Superior temporal gyrus (tissue), 1 donor: ENCODE results near the gene WDFY2.

Experiments
- DNase-seq: peaks from one replicate; pipeline ENCODE4 v3.0.0-alpha.2; 2016; ENCODE audit errors: extremely low spot score

Gene WDFY2

DNA sequence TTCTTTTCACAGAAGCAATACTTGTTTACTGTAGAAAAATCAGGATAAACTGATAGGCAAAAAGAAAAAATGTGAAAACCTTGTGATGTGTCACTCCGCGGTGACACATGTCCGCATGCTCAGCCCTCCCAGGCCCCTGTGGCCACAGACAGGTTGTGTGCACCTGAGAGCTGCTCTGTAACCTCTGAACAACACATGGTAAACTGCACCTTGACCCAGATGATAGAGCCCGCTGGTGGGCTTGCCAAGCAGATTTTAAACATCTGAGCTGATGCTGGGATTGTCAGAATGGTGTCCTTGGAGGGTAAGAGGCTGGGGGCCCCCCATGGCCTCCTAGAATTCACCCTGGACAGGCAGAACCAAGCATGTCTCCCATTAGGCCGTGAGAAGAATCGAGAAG is 185.9 kb downstream of the WDFY2 start:
- DNase-seq = no peak

DNA sequence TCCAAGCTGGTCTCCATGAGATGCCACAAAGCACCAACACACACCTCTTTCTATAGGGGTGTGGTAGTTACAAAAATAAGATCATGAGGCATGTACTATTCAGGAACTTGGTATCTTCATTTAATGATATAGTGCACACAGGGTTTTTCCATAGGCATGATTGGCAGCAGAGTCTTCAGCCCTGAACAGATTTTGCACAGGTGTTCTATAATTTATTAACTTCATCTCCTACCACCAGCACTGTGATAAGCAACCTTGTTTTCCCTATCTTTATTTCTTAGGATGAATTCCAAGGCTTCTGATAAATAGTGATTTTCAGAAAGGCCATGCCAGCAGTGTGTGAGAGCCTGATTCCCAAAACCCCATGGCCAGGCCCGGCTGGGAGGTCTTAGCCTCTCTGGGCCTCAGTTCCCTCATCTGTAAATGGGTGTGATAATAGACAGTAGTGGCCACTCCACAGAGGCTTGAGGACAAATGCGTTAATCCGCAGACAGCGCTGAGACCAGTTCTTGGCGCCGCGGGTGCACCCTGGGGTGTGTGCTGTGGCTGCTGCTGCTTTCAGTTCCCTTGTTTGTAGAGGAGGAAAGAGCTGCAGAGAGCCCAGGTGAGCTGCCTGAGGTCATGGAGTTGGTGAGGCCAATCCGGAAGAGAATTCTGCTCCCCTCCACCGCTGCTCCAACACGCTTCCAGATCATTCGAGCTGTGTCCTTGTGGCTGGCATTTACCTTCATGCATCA is 186.6 kb downstream of the WDFY2 start:
- DNase-seq = no peak

DNA sequence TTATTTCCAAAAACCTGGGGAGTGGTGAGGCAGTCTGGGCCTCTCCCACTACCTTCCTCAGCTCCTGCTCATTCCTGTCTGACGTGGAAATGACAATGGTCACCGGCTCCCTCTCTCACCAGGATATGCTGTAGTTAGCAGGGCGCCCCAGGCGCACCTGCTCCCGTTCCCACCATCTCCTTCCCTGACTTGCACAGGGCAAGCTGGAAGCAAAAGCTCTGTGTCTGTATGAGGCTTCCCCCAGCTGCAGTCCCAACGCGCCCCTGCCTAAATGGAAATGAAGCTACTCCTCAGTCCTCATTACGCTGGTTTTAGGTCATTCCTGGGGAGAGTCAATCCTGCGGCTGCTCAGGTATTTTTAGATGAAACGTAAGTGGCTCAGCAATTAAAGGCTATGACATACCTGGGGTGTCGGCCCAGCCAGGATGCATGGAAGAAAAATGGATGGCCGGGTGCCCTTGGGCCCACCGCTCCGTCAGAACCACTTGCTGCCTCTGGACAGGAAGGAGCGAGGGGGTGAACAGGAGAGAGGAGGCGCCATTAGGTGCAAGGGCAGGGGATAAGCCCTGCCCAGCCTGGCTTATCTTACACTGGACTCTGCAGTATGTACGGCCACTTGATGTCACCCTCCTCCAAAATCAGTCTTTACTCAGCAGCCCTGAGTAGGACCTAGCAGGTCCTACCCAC is 187.3 kb downstream of the WDFY2 start:
- no peak for DNase-seq

DNA sequence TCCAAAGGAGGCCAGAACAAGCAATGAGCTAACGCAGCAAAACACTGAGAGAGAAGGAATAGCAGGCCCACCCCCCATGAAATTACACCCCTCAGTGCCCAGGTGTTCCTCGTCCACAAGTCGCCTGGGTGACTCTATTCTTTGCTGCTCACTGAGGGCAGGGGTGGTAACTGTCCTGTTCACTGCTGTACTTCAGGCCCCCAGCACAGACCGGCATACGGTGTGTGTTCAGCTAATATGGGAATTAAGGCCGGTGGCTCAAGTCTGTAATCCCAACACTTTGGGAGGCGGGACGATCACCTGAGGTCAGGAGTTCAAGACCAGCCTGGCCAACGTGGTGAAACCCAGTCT is 187.8 kb downstream of the WDFY2 start:
- no peak for DNase-seq

DNA sequence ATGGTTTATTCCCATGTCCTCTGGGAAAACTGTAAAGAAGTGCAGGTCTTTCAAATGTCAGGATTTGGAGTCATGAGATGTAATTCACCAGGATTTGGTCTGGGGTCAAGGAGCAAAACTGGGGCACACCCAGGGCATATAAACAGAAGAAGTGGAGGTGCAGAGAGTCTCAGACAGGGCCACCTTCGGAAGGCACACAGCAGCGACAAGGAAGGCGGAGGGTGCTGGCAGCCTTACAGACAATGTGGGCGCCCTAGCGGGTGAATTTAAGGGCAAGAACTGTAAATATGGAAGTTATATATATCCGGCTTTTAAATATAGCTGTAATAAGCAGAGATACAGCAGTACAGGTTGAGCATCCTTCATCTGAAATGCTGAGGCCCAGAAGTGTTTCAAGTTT is 188.5 kb downstream of the WDFY2 start:
- DNase-seq = no peak

DNA sequence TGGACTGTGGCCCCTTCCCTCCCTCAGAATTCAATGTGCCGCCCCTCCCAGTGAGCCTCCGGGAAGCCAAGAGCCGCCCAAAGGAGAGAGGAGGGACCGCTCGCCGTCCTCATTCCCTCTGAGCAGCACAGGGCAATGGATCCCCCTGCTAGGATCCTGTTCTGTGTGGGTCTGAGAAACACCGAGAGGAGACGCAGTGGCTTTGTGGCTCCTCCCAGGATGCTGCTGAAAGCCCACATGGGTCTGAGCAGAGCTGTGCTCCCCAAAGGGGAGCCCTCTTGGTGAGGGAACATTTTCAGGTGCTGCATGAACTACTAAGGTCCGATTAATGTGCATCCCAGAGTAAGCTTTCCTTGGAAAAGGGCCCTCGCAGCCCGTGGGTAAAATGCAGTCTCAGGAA is 189.3 kb downstream of the WDFY2 start:
- DNase-seq = no peak

DNA sequence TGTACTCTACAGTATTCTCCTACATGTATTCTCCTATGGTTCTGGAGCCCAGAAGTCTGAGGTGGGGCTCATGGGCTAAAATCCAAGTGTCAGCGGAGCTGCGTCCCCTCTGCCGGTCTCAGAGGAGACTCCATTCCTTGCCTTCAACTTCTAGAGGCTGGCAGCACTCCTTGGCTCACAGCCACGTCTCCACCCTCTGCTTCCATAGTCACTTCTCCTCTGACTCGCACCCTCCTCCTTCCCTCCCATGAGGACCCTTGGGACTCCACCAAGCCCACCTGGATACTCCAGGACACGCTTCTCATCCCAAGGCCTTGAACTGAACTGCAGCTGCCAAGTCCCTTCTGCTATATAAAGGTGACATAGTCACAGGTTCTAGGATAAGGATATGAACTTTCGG is 191.9 kb downstream of the WDFY2 start:
- no peak for DNase-seq

DNA sequence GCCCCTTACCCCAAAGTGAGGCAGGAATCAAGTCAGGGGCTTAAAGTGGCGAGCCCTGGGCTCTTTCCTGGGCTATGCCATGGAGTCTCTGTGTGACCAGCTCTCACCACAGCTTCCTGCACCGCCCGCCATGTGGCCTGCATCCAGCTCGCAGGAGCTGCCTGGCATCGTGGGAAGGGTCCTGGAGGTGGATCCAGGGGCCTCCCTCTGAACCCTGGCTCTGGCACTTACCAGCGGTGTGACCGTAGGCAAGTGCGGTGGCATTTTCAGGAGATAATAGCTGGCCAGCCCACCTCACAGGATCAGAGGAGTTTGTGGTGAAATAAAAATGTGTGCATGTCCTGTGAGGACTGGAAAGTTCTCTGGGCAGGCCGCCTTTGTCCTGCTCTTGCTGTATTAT is 193.7 kb downstream of the WDFY2 start:
- DNase-seq = no peak

DNA sequence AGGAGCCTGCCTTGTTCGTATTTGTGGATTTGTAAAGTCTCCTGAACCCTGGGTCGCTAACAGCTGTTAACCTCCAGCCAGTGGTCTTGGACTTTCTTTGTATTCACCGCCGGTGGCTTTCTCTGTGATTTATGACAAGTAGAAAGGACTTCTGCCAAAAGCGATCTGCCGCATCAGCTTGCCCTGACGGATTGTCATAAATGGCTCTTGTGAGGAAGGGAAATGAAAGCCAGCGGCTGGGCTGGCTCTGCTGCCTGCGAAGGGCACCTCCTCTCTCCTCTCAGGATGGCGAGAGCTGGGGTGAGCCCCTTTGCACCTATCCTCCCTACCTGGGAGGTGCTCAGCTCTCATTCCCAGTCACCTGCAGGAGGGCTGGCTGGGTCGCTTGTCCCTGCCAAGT is 194.1 kb downstream of the WDFY2 start:
- no peak for DNase-seq

DNA sequence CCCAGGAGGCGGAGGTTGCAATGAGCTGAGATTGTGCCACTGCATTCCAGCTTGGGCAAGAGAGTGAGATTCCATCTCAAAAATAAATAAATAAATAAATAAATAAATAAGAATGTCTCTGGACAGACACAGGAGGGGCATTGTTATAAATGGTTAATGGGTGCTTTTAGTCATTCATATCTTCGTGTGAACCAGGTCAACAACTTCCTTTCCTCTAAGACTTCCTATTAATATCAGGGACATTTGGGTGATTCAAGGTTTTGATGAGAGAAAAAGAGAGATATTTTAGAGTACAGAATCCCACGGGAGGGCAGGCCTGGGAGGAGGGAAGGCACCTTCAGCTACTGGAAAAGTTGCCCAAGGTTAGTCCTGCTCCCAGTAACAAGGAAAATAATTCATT is 195.8 kb downstream of the WDFY2 start:
- DNase-seq = no peak

DNA sequence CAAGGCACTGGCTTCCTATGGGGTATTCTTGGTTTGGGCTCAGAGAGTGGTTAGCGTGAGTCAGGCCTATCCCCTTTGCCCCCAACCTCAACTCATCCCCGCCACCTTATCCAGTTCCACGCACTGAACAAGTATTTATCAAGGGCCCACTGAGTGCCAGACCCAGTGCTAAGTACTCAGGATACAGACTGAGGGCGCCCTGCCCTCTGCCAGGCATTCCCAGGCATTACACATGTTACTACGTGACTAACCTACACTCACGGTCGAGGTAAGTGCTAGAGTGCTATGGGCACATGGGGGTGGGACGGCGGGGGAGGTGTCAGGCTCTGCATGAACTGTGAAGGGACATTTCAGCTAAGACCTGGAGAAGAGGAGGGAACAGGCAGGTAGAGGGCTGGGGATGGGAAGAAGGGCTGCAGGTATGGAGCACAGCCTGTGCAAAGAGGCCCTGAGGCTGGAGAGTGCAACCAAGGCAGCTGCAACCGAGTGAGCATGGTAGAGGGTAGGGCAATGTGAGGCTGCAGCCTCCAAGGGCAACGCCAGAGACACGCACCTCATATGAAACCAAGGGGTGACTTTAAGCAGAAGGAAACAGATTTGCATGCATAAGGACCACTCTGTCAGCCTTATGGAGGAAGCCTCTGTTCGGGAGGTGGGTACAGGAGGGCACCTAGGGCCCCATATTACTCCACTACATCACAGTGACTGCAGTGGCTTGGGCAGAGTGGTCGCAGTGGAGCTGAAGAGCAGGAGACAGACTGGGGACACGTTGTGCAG is 197.2 kb downstream of the WDFY2 start:
- DNase-seq = no peak

DNA sequence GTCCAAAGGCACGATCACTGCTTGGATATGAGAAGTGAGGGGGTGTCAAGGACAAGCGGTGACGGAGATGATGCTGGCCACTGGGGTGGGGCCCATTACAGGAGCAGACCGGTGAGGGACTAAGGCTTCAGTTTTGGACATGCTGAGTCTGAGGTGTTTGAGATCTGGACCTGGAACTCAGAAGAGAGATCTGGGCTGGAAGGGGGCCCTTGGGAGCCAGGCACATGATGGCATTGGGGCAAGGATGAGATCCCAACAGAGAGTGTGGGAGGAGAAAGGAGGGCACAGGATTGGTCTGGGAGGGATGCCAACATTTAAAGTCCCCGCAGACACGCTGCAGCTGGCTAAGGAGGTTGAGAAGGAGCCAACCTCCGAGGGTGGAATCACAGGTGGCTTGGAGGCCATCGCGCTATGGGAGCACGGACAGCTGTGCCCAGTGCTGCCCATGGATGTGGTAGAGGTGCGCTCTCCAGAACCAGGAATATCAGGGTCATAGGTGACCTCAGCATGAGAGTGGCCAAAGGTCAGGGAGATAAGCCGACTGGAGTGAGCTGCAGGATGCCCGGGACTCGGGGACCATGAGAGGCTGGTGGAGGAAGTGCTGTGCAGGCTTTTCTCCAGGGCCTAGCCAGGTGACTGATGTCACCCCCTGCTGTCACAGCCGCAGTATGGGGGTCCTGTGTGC is 197.9 kb downstream of the WDFY2 start:
- DNase-seq = no peak

DNA sequence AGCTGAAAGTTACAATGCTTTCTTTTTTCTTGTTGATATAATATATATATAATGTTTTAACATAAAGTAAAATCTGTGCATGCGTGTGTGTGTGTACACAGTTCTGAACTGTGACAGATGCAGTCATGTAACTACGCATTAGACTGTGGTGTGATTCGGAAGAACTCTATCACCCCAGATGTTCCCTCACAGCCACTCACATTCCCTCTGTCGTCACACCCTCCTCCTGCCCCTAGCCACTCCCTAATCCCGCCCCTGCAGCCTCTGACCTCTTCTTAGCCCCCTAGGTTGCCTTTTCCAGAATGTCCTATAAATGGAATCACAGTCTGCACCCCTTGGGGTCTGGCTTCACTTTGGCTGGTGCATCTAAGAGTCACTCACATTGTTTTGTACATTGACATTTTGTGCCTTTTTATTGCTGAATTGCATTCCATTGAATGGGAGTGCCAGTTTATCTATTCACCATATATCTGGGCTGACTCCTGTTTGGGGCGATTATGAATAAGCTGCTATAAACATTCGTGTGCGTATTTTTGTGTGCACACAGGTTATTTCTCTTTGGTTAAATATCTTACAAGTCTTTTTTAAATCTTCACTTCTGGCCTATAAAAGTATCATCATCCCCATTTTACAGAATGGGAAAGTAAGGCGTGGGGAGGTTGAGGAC is 199.3 kb downstream of the WDFY2 start:
- no peak for DNase-seq

DNA sequence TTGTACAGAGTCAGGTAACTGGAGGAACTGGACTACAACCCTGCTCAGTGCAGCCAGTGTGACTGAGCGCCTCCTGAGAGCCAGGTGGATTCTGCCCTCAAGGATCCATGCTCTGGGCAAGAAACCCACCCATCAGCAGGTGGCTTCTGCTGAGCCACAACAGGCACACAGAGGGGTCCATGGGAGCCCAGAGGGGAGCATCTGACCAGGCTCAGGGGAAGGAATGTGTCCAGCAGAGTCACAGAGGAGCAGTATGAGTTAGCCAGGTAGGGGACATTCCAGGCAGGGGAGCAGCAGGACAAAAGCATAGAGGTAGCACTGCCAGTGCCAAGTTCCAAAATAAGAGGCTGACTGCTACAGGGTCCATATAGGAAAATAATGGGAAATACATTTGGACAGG is 199.8 kb downstream of the WDFY2 start:
- DNase-seq = no peak

DNA sequence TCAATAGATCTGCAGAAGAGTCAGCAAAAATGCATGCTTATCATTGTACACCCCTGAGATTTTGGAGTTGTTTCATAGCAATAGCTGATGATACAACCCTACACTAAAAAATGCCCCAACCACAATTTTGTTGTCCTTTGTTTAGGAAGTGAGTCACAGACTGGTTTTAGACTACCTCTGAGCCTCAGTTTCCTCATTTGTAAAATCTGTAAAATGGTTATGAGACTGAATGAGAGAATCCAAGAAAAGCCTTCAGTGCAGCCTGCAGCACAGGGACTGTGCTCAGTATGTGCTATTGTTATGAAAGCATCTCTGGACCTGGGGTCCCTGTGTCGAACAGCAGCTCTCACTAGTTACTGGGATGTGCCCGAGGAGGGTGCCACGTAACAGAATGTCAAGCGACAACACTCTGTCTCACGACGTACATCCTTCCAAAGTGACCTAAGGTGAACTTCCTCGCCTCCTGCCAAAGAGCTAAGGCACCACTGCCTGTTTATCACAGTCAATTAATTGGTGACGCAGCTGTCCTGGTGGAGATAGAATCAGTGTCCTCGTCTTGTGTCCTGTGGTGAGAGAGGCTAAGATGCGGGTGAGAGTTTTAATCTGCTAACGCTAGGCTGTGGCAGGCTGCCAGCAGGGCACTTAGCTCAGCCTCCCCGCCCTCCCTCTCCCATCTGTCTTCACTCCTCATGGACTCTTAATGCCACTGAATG is 201.6 kb downstream of the WDFY2 start:
- DNase-seq = peak; percentile 44

DNA sequence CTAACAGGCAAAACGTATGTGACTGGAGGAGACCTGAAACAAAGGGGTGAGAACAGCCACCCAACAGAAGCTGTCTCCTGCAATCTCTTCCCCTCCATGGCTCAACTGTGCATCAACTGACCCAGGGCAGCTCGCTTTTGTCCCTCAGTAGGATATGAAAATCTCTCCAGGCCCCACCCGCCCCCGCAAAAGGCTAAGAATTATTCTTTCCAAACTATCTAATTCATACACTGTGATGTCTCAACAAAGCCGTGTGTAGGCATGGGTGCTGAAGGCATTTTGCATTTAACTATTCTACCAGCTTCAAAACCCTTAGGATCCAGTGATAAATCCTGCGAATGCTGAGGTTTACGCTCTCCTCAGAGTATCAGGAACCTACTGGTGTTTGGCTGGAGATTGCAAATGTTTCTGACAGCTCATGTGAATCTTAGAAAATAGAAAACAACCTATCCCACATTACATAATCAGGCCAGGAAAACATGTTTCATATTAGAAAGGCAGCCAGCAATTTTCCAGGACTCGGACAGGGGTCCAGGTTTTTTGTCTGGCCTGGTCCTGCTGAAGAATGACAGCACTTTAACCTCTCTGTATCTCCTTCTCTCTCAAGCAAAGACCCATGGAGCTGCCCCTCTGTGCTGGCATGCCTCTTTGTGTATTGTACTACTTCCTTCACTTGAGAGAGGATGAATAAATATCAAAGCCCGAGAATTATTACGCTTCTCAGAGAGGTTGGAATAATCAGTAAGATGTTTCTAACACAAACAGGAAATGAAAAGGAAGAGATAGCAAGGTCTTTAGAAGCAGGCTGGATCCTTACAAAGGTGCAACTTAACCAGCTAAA is 202.4 kb downstream of the WDFY2 start:
- peak; percentile 37 for DNase-seq

DNA sequence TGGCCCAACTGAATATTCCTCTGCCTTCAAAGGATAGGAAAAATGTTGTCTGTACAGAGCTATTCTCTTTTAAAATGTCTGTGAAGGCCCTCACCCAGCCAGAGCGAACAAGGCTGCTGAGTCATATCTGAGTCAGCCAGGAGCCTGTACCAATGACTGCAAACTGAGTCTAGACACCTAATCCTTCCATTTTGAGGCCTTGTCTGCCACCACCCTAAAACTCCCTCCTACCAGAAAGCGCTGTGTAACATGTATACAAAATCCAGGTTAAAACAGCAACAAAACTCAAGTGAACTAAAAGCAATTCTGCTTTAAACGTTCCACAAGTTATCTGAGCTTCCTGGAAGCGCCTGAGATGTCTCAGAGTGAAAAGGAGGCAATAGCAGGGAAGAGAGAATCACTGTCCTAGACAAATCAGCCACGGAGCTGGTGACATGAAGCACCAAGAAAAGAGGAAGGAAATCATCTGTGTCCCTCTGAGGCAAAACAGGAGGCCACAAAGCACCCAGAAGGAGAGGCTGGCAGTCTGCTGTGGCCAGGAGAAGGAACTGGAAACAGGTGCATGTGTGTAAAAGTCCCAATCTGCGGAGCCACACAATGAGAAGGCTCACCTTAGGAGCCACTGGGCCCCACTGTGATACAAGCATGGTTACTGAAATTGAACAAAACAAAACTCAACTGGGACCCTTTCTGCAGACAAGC is 209.5 kb downstream of the WDFY2 start:
- no peak for DNase-seq

DNA sequence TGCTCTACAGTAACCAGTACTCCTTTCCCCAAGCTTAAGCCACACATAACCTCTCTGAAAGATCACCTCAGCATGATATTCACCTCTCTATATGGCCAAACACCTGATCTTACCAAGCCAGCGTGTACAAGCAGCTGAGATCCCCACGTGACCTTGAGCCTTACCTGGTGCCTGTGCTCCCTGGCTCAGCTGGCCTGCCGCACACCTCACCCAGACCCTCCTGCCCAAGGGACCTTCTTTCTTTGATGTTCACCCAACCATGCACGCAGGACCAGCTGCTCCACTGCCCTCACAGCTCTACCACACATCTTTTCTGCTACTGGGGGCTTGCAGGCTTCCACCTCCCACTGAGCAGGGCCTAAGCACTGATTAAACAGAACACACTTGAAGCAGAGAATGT is 210.7 kb downstream of the WDFY2 start:
- DNase-seq = no peak

DNA sequence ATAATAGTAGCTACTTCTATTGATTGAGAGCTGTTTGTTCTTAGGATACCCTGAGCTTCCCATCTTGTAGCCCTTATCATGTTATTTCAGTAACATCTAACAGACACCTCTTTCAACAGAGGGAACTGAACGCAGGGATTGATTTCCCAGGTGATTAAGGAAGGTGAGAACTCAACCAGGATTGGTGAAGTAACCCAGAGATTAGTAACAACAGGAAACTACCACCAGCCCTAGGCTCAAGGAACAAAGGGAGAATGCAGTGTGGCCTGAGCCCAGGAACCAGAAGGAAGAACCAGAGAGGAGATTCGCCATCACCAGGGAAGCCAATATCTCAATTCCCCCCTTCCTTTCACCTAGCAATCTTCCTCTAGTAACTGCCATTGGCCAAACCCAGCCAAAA is 211.2 kb downstream of the WDFY2 start:
- DNase-seq = no peak

DNA sequence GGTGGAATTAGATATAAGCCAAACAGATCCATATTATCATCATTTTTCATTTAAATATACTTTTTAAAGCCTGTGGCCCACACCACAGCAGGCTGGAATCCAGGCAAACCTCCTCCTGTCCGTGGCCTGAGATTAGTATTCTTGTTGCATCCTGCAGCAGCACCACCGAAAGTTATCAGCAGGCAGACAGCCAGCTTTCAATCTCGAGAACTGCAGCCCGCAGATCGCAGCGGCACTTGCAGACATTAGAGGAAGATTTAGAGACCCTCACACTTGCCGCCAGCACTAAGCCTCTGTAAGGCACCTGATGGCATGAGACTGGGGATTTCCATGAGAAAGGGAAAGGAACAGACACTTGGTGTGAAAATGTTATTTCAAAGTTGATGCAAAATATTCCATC is 212.3 kb downstream of the WDFY2 start:
- no peak for DNase-seq
